GM12878 (cell line): ENCODE data around the gene CCDC32.

ENCODE experiments used
- CHD2 ChIP-seq: IDR thresholded peaks from 2 replicates; pipeline ENCODE4 v1.6.1; 2011; ENCODE audit warnings: low read depth, low read length, improper control_type of control experiment, borderline replicate concordance
- EZH2 ChIP-seq: IDR thresholded peaks from 2 replicates; pipeline ENCODE4 v1.6.1; 2012; ENCODE audit warnings: low read depth, mild to moderate bottlenecking, control low read depth, inconsistent platforms, low read length, borderline replicate concordance; ENCODE audit not compliant: control insufficient read depth
- HCFC1 ChIP-seq: fragments of 150-350 bp; IDR thresholded peaks from 2 replicates; pipeline ENCODE4 v1.6.1; 2014; ENCODE audit warnings: low read length
- MEF2A ChIP-seq: IDR thresholded peaks from 2 replicates; pipeline ENCODE4 v1.6.1; 2011; ENCODE audit warnings: low read depth, mild to moderate bottlenecking, low read length, moderate library complexity; ENCODE audit not compliant: insufficient read depth
- NR2F1 ChIP-seq: fragments of 450-650 bp; conservative IDR thresholded peaks from 2 replicates; pipeline ENCODE4 v1.6.1; 2017; ENCODE audit warnings: mild to moderate bottlenecking
- POLR2AphosphoS2 ChIP-seq: IDR thresholded peaks from 2 replicates; pipeline ENCODE4 v1.6.1; 2011; ENCODE audit warnings: low read depth, mild to moderate bottlenecking, low read length, improper control_type of control experiment, moderate library complexity
- POLR2AphosphoS5 ChIP-seq: IDR thresholded peaks from 2 replicates; pipeline ENCODE4 v1.6.1; 2011; ENCODE audit warnings: mild to moderate bottlenecking, low read length, inconsistent platforms
- RAD21 ChIP-seq: IDR thresholded peaks from 2 replicates; pipeline ENCODE4 v1.6.1; 2011; ENCODE audit warnings: mild to moderate bottlenecking, low read depth, low read length, moderate library complexity; ENCODE audit not compliant: insufficient read depth
- RELA ChIP-seq: fragments of 450-650 bp; IDR thresholded peaks from 2 replicates; pipeline ENCODE4 v1.8.0; 2014; ENCODE audit warnings: borderline replicate concordance; ENCODE audit not compliant: partially characterized antibody
- RFX5 ChIP-seq: IDR thresholded peaks from 2 replicates; pipeline ENCODE4 v1.6.1; 2011; ENCODE audit warnings: low read depth, low read length, improper control_type of control experiment
- SMAD5 ChIP-seq: IDR thresholded peaks from 2 replicates; pipeline ENCODE4 v1.6.1; 2016; ENCODE audit warnings: antibody characterized with exemption, low read depth
- ZNF217 ChIP-seq: fragments of 450-650 bp; IDR thresholded peaks from 2 replicates; pipeline ENCODE4 v1.6.1; 2017; ENCODE audit warnings: antibody characterized with exemption, mild to moderate bottlenecking

DNA sequence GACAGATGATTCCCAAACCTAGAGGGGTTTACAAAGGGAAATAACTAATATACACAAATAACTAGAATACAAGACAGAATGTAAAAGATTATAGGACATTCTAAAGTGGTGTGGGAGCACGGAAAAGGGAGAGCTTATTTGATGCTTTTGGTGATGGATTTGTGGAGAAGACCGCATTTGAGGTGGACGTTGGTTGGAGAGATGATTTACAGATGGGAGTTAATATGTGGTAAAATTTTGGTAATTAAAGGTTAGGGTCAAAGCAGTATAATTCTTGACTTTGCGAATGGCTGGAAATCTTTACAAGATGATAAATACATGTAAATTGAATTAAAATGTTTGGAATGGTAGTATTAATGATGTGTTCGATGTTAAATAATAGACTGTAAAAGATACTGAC lies 30.4 kb upstream of the CCDC32 start:
- no peak for TF ChIP-seq CHD2
- TF ChIP-seq EZH2, result no peak
- no peak for TF ChIP-seq POLR2AphosphoS2
- no peak for TF ChIP-seq RELA
- TF ChIP-seq SMAD5, result no peak
- no peak for TF ChIP-seq RFX5
- no peak for TF ChIP-seq HCFC1
- TF ChIP-seq ZNF217, result no peak
- no peak for TF ChIP-seq POLR2AphosphoS5
- no peak for TF ChIP-seq MEF2A
- TF ChIP-seq RAD21, result no peak
- TF ChIP-seq NR2F1, result no peak
